ENCODE results near the gene MSL2. TPM values are rescaled to one million over a fixed set of nuclear protein-coding genes. Genes with fewer than 3 reads are reported as not detected.
A peak's percentile ranks its signal among the peaks of the same experiment; 100 is the strongest.
"Not testable (repeated sequence)": the region's sequence is repeated elsewhere in the genome, so short reads cannot be mapped to it uniquely, and the experiment has no call there.

Gene MSL2
- polyA plus RNA-seq, 1 of the 3 experiments (the other 2 are of a cell fraction), result 2.4 TPM

DNA sequence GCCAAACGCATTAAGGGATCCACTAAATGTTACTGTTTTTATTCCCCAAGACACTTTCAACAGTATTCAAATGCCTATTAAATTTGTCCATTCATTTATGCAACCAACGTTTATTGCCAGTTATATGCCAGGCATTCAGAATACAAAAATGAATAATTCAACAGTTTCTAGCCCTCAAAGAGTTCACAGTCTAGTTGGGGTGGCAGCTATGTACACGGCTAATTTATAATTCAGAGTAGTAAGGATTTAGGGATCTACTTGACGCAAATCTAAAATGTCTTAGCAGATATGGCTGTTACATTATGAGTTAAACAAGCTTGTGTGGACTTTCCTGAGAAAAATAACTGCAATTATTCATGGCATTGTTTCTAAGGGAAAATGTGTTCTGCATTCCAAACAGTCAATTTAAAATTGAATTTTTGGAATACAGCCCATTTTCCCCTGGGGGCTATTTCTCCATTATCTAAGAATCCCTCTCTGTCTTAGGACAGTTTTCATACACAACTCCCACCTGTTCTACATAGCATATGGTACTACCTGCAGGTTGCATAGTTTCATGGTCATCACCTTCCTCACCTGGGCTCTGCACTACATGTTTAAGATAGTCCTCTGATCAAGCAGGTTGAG is 11.5 kb upstream of the MSL2 start:
- Histone ChIP-seq H3K9me2 (no peaks in the 10 kb centered on the region), H4K20me1 (ENCODE audit: insufficient read depth) (no peaks in the 10 kb centered on the region), H3K36me3 (replicated peaks in 1 of 2; ENCODE audit: control insufficient read depth in 1 of 2, insufficient read depth in 2 of 2, low read length in 1 of 2) (no peaks in the 10 kb centered on the region), H3K79me2 (ENCODE audit: insufficient read depth) (no peaks in the 10 kb centered on the region), H3F3A (replicated peaks; ENCODE audit: insufficient read depth) (no peaks in the 10 kb centered on the region), H3K4me1 (ENCODE audit: control insufficient read depth in 1 of 2, insufficient read depth in 2 of 2, low read depth in 1 of 2, low read length in 1 of 2) (no peaks in the 10 kb centered on the region), H3K27me3 (ENCODE audit: insufficient read depth) (no peaks in the 10 kb centered on the region), H2AFZ (ENCODE audit: low read depth) (0 out of 2 replicates have a peak overlapping the region, but pooled peaks have one; percentile 2), H3K4me3 (ENCODE audit: low read depth in 2 of 2, low read length in 1 of 2) (no peak overlapping the region), H3K27ac (ENCODE audit: low read depth in 2 of 2, low read length in 1 of 2) (no peak overlapping the region), H3K9ac (no peak overlapping the region), H3K4me2 (no peak overlapping the region), H3K9me3 (no peaks in the 10 kb centered on the region)
- ChIA-PET CTCF (no interaction called here), POLR2A (no interaction called here)
- no peak for DNase-seq
- 68% methylated on average over 4 of the region's 4 CpGs for WGBS (ENCODE audit: low lambda C conversion rate)
- TF ChIP-seq, protein P1, sequence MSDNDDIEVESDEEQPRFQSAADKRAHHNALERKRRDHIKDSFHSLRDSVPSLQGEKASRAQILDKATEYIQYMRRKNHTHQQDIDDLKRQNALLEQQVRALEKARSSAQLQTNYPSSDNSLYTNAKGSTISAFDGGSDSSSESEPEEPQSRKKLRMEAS (IDR thresholded peaks at IDR 0.05; ENCODE audit: low read depth), result no peak
- TF ChIP-seq, protein P2, sequence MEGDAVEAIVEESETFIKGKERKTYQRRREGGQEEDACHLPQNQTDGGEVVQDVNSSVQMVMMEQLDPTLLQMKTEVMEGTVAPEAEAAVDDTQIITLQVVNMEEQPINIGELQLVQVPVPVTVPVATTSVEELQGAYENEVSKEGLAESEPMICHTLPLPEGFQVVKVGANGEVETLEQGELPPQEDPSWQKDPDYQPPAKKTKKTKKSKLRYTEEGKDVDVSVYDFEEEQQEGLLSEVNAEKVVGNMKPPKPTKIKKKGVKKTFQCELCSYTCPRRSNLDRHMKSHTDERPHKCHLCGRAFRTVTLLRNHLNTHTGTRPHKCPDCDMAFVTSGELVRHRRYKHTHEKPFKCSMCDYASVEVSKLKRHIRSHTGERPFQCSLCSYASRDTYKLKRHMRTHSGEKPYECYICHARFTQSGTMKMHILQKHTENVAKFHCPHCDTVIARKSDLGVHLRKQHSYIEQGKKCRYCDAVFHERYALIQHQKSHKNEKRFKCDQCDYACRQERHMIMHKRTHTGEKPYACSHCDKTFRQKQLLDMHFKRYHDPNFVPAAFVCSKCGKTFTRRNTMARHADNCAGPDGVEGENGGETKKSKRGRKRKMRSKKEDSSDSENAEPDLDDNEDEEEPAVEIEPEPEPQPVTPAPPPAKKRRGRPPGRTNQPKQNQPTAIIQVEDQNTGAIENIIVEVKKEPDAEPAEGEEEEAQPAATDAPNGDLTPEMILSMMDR (IDR thresholded peaks at IDR 0.05), result no peak
- TF ChIP-seq CHD2 (IDR thresholded peaks at IDR 0.05; ENCODE audit: low read length, partially characterized antibody), result no peak
- no peak for TF ChIP-seq TCF12 (IDR thresholded peaks at IDR 0.05)
- no peak for TF ChIP-seq RFX5 (IDR thresholded peaks at IDR 0.05; ENCODE audit: low read length)

DNA sequence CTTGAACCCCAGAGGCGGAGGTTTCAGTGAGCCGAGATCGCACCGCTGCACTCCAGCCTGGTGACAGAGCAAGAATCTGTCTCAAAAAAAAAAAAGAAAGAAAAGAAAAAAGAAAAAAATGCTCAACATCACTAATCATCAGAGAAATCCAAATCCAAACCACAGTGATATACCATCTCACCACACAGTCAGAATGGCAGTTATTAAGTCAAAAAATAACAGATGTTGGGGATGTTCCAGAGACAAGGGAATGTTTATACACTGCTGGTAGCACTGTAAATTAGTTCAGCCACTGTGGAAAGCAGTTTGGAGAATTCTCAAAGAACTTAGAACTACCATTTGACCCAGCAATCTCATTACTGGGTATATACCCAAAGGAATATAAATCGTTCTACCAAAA is 3.1 kb upstream of the MSL2 start:
- H2AFZ ChIP-seq (ENCODE audit: low read depth); POLR2A ChIA-PET; H3K27ac ChIP-seq (ENCODE audit: low read depth in 2 of 2, low read length in 1 of 2); H3K4me1 ChIP-seq (ENCODE audit: control insufficient read depth in 1 of 2, insufficient read depth in 2 of 2, low read depth in 1 of 2, low read length in 1 of 2); H3K36me3 ChIP-seq (replicated peaks in 1 of 2; ENCODE audit: control insufficient read depth in 1 of 2, insufficient read depth in 2 of 2, low read length in 1 of 2); H3K9me2 ChIP-seq; CTCF ChIA-PET; H3K4me3 ChIP-seq (ENCODE audit: low read depth in 2 of 2, low read length in 1 of 2); H3K9ac ChIP-seq; H3K27me3 ChIP-seq (ENCODE audit: insufficient read depth); DNase-seq; H3K4me2 ChIP-seq; H3K9me3 ChIP-seq: not testable (repeated sequence)
- Histone ChIP-seq H3F3A (replicated peaks; ENCODE audit: insufficient read depth) (peaks cover 19% of the 10 kb centered on the region), H3K79me2 (ENCODE audit: insufficient read depth) (peaks cover 14% of the 10 kb centered on the region), H4K20me1 (ENCODE audit: insufficient read depth) (peaks cover 11% of the 10 kb centered on the region)
- WGBS (ENCODE audit: low lambda C conversion rate), result 91% methylated on average over 5 of the region's 5 CpGs

GRCh38 chr3:136198462-136199078 is 2.4 kb upstream of the MSL2 start:
- H3K4me2 ChIP-seq; H3K27ac ChIP-seq (ENCODE audit: low read depth in 2 of 2, low read length in 1 of 2); POLR2A ChIA-PET; H3K4me1 ChIP-seq (ENCODE audit: control insufficient read depth in 1 of 2, insufficient read depth in 2 of 2, low read depth in 1 of 2, low read length in 1 of 2); DNase-seq; H3K36me3 ChIP-seq (replicated peaks in 1 of 2; ENCODE audit: control insufficient read depth in 1 of 2, insufficient read depth in 2 of 2, low read length in 1 of 2); H3K9me2 ChIP-seq; H3K9me3 ChIP-seq; H3K4me3 ChIP-seq (ENCODE audit: low read depth in 2 of 2, low read length in 1 of 2); H2AFZ ChIP-seq (ENCODE audit: low read depth); H3K27me3 ChIP-seq (ENCODE audit: insufficient read depth); H3K9ac ChIP-seq: not testable (repeated sequence)
- Histone ChIP-seq H3K79me2 (ENCODE audit: insufficient read depth) (peaks cover 21% of the 10 kb centered on the region), H3F3A (replicated peaks; ENCODE audit: insufficient read depth) (peaks cover 19% of the 10 kb centered on the region), H4K20me1 (ENCODE audit: insufficient read depth) (peaks cover 18% of the 10 kb centered on the region)
- CTCF ChIA-PET, result interaction anchor here (1.0 to 2.6 kb wide), 3 partner anchors 51 to 554 kb away, joined by 3 to 13 read pairs (median 4); partner anchors contain the start of genes PCCB and STAG1
- WGBS (ENCODE audit: low lambda C conversion rate), result 92% methylated on average over 10 of the region's 10 CpGs
